ENCODE data around the gene PKHD1.

- TF ChIP-seq, protein P1, sequence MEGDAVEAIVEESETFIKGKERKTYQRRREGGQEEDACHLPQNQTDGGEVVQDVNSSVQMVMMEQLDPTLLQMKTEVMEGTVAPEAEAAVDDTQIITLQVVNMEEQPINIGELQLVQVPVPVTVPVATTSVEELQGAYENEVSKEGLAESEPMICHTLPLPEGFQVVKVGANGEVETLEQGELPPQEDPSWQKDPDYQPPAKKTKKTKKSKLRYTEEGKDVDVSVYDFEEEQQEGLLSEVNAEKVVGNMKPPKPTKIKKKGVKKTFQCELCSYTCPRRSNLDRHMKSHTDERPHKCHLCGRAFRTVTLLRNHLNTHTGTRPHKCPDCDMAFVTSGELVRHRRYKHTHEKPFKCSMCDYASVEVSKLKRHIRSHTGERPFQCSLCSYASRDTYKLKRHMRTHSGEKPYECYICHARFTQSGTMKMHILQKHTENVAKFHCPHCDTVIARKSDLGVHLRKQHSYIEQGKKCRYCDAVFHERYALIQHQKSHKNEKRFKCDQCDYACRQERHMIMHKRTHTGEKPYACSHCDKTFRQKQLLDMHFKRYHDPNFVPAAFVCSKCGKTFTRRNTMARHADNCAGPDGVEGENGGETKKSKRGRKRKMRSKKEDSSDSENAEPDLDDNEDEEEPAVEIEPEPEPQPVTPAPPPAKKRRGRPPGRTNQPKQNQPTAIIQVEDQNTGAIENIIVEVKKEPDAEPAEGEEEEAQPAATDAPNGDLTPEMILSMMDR (IDR thresholded peaks at IDR 0.05) = no peak
- TF ChIP-seq EP300 (IDR thresholded peaks at IDR 0.05; ENCODE audit: low read depth) (no peak), POLR2A (IDR thresholded peaks at IDR 0.05) (no peak)
These were observed 368.1 kb downstream of the PKHD1 start for GRCh38 chr6:51719297-51719696.
